Subcutaneous abdominal adipose tissue (tissue), 5 donors: ENCODE data around the gene DDOST.

ENCODE experiments used
- H3K27ac ChIP-seq: one replicate; pipeline ENCODE4 v1.7.0; 2013; ENCODE audit warnings: low read depth, mild to moderate bottlenecking, inconsistent platforms, low read length, moderate library complexity
- H3K27me3 ChIP-seq, 5 donors: one replicate each; pipeline ENCODE4 v1.7.0; 2013; ENCODE audit warnings: low read length in 5 of 5, inconsistent platforms in 1 of 5; ENCODE audit not compliant: control insufficient read depth in 5 of 5, insufficient read depth in 4 of 5
- H3K36me3 ChIP-seq, 5 donors: one replicate each; pipeline ENCODE4 v1.7.0; 2013; ENCODE audit warnings: low read length in 5 of 5; ENCODE audit not compliant: control insufficient read depth in 5 of 5, insufficient read depth in 5 of 5
- H3K4me1 ChIP-seq, 5 donors: one replicate each; pipeline ENCODE4 v1.7.0; 2013; ENCODE audit warnings: low read length in 5 of 5, mild to moderate bottlenecking in 3 of 5, moderate library complexity in 1 of 5; ENCODE audit not compliant: control insufficient read depth in 5 of 5, insufficient read depth in 5 of 5
- H3K4me3 ChIP-seq, 5 donors: one replicate each; pipeline ENCODE4 v1.7.0; 2013; ENCODE audit warnings: low read length in 5 of 5, low read depth in 1 of 5
- H3K9ac ChIP-seq, 5 donors: one replicate each; pipeline ENCODE4 v1.7.0; 2013; ENCODE audit warnings: low read length in 5 of 5, mild to moderate bottlenecking in 4 of 5, moderate library complexity in 3 of 5
- H3K9me3 ChIP-seq, 5 donors: one replicate each; pipeline ENCODE4 v1.7.0; 2013; ENCODE audit warnings: low read length in 5 of 5; ENCODE audit not compliant: control insufficient read depth in 5 of 5
- donor health status: healthy.
- donor health status: healthy.
- donor health status: healthy.
- donor health status: healthy.
- donor health status: healthy.

Gene DDOST

GRCh38 chr1:20702416-20702815 is 41.2 kb upstream of the DDOST start:
- H3K27me3 ChIP-seq, result no peaks in the 10 kb centered on the region
- peaks cover 0 to 2% (median under 1%) of the 10 kb centered on the region in 5 donors for H3K4me1 ChIP-seq
- H3K36me3 ChIP-seq, result no peaks in the 10 kb centered on the region
- no peaks in the 10 kb centered on the region for H3K9me3 ChIP-seq
- no peak overlapping the region for H3K27ac ChIP-seq
- H3K9ac ChIP-seq, result no peak overlapping the region
- H3K4me3 ChIP-seq, result no peak overlapping the region

GRCh38 chr1:20701847-20702246 is 40.7 kb upstream of the DDOST start:
- Histone ChIP-seq H3K27ac (no peak overlapping the region), H3K4me1 (peaks cover 0 to 8% (median 6%) of the 10 kb centered on the region in 5 donors), H3K9me3 (no peaks in the 10 kb centered on the region), H3K36me3 (no peaks in the 10 kb centered on the region), H3K4me3 (no peak overlapping the region), H3K27me3 (no peaks in the 10 kb centered on the region), H3K9ac (no peak overlapping the region)

DNA sequence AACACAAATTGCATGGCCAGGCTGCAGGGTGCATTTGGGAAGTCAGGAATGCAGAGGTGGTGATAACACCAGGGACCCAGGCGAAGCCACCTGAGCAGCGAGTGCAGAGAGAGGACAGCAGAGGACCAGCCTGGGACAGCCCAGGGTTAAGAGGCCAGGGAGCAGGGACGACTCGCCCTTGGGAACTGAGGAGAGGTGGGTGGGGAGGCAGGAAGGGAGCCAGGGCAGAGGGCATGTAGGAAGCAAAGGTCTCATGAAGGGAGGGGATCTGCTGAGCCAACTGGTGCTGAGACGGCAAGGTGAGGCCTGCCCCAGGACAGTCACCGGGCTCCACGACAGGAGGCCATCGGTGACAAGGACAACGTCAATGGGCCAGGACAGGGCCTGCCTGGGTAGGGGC is 40.3 kb upstream of the DDOST start:
- H3K36me3 ChIP-seq, result no peaks in the 10 kb centered on the region
- H3K27ac ChIP-seq, result no peak overlapping the region
- H3K4me3 ChIP-seq, result no peak overlapping the region
- H3K9me3 ChIP-seq, result no peaks in the 10 kb centered on the region
- peaks cover 0 to 11% (median 9%) of the 10 kb centered on the region in 5 donors for H3K4me1 ChIP-seq
- H3K9ac ChIP-seq, result no peak overlapping the region
- no peaks in the 10 kb centered on the region for H3K27me3 ChIP-seq

- no peak overlapping the region for H3K4me3 ChIP-seq
- H3K9me3 ChIP-seq, result no peaks in the 10 kb centered on the region
- H3K27ac ChIP-seq, result no peak overlapping the region
- no peak overlapping the region for H3K9ac ChIP-seq
- H3K27me3 ChIP-seq, result no peaks in the 10 kb centered on the region
- H3K4me1 ChIP-seq, result peaks cover 0 to 17% (median 14%) of the 10 kb centered on the region in 5 donors
- no peaks in the 10 kb centered on the region for H3K36me3 ChIP-seq
These were observed 39.6 kb upstream of the DDOST start for GRCh38 chr1:20700636-20701215.

DNA sequence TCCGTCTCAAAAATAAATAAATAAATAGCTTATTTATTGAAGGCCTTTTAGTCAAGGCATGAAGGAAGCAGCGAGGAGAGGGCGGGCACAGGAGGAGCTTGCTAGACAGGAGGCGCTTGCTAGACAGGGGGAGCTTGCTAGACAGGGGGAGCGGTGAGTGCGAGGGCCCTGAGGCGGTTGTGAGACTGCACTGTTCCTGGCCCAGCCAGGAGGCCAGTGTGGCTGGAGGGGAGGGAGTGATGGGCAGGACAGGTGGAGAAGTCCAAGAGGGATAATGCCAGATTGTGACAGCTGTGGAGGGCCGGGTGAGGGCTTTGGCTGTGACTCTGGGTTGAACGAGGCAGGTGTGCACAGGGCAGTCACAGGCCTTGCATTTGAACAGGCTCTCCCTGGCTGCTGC is 38.4 kb upstream of the DDOST start:
- H3K9ac ChIP-seq, result no peak overlapping the region
- H3K4me3 ChIP-seq, result no peak overlapping the region
- no peak overlapping the region for H3K27ac ChIP-seq
- H3K27me3 ChIP-seq, result no peaks in the 10 kb centered on the region
- H3K36me3 ChIP-seq, result no peaks in the 10 kb centered on the region
- peaks cover 0 to 17% (median 14%) of the 10 kb centered on the region in 5 donors for H3K4me1 ChIP-seq
- no peaks in the 10 kb centered on the region for H3K9me3 ChIP-seq

GRCh38 chr1:20698195-20698910 is 37.2 kb upstream of the DDOST start:
- peaks cover 0 to 17% (median 14%) of the 10 kb centered on the region in 5 donors for H3K4me1 ChIP-seq
- H3K9ac ChIP-seq, result no peak overlapping the region
- no peaks in the 10 kb centered on the region for H3K27me3 ChIP-seq
- H3K36me3 ChIP-seq, result no peaks in the 10 kb centered on the region
- H3K4me3 ChIP-seq, result no peak overlapping the region
- H3K27ac ChIP-seq, result no peak overlapping the region
- no peaks in the 10 kb centered on the region for H3K9me3 ChIP-seq

DNA sequence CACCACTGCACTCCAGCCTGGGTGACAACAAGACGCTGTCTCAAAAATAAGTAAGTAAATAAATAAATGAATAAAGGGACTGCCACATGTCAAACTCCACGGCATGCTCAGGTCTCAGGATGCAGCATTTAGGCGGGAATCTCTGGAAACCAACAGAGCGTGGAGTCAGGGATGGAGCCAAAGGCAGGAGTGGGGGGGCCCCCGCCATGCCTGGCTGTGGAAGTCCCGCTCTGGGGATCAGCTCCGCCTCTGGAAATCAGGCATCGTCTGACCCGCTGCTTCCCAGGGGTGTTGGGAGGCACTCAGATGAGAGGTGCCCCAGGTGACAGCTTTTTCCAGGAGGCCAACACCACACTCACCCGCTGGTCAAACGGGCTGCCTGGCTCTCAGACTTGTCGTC is 36.4 kb upstream of the DDOST start:
- H3K27ac ChIP-seq, result no peak overlapping the region
- no peaks in the 10 kb centered on the region for H3K27me3 ChIP-seq
- peaks cover 0 to 17% (median 14%) of the 10 kb centered on the region in 5 donors for H3K4me1 ChIP-seq
- H3K9me3 ChIP-seq, result no peaks in the 10 kb centered on the region
- no peaks in the 10 kb centered on the region for H3K36me3 ChIP-seq
- H3K4me3 ChIP-seq, result no peak overlapping the region
- H3K9ac ChIP-seq, result no peak overlapping the region

- H3K4me1 ChIP-seq, result peaks cover 0 to 17% (median 14%) of the 10 kb centered on the region in 5 donors
- H3K27ac ChIP-seq, result peak overlapping the region; percentile 74
- peak overlapping the region; percentile 63 to 79 (median 73) for H3K4me3 ChIP-seq
- no peaks in the 10 kb centered on the region for H3K27me3 ChIP-seq
- peaks cover 0 to 3% (median 0%) of the 10 kb centered on the region in 5 donors for H3K9me3 ChIP-seq
- peak overlapping the region; percentile 52 to 82 (median 73) for H3K9ac ChIP-seq
- H3K36me3 ChIP-seq, result no peaks in the 10 kb centered on the region
These were observed 35.5 kb upstream of the DDOST start for GRCh38 chr1:20696397-20697333.

GRCh38 chr1:20695515-20695914 is 34.3 kb upstream of the DDOST start:
- Histone ChIP-seq H3K9ac (no peak overlapping the region), H3K27ac (no peak overlapping the region), H3K4me1 (peaks cover 0 to 17% (median 14%) of the 10 kb centered on the region in 5 donors), H3K27me3 (no peaks in the 10 kb centered on the region), H3K9me3 (peaks cover 0 to 3% (median 0%) of the 10 kb centered on the region in 5 donors), H3K36me3 (no peaks in the 10 kb centered on the region), H3K4me3 (no peak overlapping the region)

- no peak overlapping the region for H3K9ac ChIP-seq
- no peak overlapping the region for H3K4me3 ChIP-seq
- peaks cover 0 to 3% (median 0%) of the 10 kb centered on the region in 5 donors for H3K9me3 ChIP-seq
- no peaks in the 10 kb centered on the region for H3K27me3 ChIP-seq
- no peaks in the 10 kb centered on the region for H3K36me3 ChIP-seq
- H3K27ac ChIP-seq, result no peak overlapping the region
- H3K4me1 ChIP-seq, result peaks cover 0 to 17% (median 14%) of the 10 kb centered on the region in 5 donors
These were observed 32.5 kb upstream of the DDOST start for GRCh38 chr1:20693623-20694022.
